GM18505 (cell line): ENCODE results near the gene GAB4.

Source experiments
- ATAC-seq: cut with Tn5 transposase; IDR thresholded peaks from one replicate; pipeline ENCODE4 v1.9.1; 2021; ENCODE audit not compliant: unreplicated experiment
- POLR2A ChIP-seq: IDR thresholded peaks from 4 replicates; pipeline ENCODE4 v1.6.1; 2011; ENCODE audit warnings: borderline replicate concordance; ENCODE audit not compliant: insufficient read depth, insufficient read length; ENCODE audit errors: extremely low read depth

The GAB4 gene

DNA sequence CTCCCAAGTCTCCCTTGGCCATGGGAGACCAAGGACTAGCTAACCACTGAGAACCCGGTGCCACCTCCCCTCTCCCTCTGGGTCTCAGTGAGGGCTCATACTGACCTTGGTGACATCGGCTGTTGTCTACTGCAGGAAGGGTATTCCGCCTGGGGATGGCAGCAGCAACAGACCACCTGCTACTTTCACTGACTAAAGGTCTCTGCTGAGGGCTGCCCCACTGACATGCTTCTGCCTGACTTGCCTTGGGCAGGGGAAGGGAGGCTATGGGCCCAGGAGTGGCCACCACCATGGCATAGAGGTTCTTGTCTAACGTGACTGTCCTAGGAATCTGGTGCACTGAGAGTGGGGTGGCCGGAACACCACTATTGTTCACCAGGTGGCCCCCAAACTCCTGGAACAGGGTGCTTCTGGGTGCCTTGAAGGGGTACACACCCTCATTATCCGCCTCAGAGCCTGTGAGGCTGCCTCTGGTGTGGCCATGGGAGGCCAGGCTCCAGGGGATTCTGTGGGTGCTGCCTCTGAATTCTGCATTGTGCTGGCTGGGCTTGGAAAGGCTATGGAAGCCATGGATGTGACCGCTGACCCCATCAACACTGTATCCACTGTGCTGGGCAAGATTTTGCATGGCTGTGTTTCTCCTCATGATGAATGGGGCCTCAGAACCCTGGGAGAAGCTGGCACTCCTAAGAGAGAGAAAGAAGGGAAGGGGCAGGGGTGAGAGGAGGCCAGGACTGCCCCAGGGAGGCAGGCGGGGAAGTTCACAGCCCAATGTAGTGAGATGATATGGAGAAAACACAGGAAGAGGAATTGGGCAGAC lies 38.3 kb downstream of the GAB4 start:
- no peak for ATAC-seq
- no peak for TF ChIP-seq POLR2A

DNA sequence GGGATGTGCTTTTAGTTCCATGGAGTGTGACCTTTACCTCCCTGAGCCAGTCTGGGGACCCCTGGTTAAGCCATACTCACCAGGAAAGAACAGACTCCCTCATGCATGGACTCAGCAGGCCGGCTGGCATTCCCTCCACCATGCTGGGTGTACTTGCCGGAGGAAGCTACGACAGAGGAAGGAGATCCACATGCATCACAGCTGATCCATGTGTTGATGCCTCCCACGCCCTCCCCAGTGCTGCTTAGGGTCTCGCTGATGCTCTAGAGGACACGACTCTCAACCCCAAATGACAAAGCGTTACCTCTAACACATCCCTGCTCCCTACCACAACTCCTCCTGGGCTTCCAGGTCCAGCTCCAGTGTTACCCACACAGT lies 39.8 kb downstream of the GAB4 start:
- TF ChIP-seq POLR2A: no peak
- ATAC-seq: no peak

DNA sequence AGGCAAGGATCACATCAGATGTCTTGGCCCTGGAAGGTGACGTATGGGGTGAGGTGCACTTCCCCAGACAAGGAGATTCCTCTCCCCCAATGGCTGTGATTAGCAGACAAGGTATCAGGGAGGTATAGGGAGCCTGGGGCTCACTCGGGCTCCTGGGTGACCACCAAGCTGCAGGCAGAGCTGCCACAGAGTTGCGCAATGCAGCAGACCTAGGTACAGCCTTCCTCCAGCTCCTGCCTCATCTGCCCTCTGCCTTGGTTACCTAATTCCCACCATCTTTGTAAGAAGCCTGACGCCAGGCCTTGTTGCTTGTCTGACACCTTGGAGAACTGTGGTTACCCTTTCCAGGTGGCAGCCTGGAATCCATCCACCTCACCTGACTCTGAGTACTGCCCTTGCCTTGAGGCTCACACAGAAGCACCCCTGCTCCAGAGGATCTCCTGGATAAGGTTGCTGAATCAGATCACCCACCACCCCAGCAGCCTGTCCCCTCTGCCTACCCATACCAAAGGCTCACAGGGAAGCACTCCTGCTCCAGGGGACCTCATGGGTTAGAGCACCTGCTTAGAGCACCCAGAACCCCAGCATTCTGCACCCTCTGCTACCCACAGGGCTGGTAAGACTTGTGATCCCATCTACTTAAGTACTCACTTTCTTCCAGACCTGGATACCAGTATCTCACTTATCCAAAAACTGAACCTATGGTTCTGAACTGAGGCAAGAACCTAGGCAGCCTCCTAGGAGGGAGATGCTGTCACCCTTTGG lies 40.4 kb downstream of the GAB4 start:
- TF ChIP-seq POLR2A: no peak
- ATAC-seq: no peak

DNA sequence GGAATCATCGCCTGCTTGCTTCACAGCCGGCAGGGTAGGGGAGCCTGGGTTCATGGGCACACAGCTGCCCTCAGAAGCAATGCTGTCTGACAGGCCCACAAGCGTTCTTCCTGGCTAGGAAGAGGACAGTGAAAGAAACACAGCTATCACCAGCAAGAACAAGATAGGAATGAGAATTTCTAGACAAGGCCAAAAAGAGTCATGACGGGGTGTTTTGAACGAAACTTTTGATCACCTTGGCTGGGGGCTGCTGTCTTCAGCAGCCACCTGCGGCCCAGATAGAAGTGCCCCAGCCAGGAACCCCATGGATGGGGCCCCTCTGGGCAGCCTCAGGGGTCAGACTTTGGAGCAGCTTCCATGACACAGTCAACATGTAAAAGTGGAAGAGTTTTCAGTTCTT lies 41.8 kb downstream of the GAB4 start:
- ATAC-seq: no peak
- no peak for TF ChIP-seq POLR2A

DNA sequence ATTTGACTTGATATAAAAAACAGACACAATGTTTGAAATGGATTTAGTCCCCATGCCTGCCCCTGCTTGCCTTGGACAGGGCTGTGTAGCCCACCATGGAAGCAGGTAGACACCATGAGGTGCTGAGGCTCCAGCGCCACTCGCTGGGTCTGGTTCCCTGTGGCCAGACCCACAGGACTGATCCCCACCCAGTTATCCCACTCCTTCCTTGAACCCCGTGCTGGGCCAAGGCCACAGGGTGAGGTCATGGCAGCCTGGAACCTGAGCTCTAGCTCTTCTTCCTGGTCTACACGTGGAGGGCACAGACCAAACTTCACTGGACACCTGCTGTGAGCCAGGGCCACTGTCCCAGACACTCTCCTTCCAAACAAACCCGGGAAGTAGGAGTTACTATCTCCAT lies 42.5 kb downstream of the GAB4 start:
- no peak for TF ChIP-seq POLR2A
- ATAC-seq: no peak

DNA sequence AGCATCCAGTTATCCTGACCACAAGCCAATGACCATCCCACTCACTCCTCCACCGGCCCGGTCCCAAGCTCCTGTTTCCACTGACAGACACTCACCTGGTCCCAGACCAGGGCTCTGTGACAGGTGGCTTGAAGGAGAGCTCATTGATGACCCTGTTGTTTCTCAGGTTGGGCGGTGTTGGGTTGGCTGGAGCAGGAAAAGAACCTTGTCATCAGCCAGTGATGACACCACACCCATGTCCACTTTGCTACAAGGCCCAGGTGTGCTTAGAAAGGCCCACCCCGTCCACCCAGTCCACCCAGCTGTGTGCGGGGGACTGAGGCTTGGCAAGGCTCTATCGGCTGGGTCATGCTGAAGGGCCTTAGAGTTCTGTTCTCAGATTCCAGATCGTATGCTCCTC lies 42.9 kb downstream of the GAB4 start:
- ATAC-seq: no peak
- no peak for TF ChIP-seq POLR2A

DNA sequence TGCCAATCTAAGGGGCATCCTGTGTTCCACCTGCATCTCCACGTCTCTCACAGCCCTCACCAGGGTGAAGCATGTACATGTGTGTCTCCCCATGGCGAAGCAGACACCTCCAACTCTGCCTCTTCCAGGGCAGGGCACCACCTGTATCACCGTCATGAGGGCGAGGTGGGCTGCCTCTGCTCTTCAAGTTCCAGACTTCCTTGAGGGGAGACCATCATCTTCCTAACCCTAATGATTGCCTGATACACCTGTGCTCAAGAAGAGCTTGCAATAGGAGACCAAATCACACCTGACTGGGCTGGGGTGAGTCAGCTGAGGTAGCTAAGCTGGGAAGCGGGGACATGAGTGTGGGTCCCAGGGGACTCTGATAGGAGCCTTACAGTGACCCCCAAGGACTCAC lies 43.7 kb downstream of the GAB4 start:
- ATAC-seq: no peak
- TF ChIP-seq POLR2A: no peak

DNA sequence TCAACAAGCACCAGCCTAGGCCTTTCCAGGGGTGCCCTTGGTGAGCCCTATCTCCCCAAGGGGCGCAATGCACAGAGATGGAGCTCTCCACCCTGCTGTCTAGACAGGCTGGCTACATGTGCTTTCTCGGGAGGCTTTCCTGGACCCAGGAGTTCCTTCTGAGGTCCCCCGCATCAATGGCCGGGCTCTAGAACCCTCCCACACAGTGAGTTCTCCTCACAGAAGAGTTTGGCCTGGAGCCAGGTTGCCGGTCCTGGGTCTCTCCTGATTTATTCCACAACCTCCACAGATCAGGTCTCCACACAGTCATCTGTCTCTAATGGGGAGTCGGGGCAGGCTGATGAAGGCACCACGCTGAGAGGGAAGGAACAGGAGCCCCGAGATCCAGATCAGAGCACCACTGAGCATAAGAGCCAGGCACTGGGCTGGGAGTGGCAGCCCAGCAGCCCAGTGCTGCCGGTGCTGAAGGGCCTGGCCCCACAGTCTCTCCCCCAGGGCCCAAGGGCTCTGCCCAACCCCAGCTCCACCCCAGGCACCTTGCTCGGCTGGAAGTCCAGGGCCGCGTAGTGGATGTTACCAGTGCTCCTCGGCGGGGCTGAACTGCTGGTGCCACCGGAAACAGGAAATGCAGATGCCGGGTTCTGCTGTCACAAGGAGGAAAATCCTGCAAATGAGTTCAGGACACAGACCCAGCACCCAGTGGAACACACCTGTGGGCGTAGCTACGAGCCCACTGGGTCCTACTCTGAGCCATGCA lies 44.7 kb downstream of the GAB4 start:
- no peak for TF ChIP-seq POLR2A
- no peak for ATAC-seq

DNA sequence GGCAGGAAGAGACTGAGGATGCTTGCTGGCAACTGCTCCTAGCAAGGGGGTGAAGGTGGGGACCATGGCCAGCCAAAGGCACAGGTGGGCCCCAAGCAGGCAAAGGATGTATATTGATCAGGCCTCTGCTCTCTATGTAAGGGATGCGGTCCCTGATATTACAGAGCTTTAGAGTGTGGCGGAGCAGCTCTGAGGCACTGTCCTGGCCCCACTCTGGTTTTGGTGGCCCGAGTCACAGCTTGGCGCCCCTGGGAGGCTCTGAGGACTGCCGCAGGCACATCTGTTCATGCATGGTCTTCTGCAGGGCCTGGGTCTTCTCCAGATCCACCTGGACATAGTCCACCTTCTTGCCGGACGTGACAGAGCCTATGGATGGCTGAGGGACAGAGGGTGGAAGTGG lies 45.5 kb downstream of the GAB4 start:
- no peak for ATAC-seq
- TF ChIP-seq POLR2A: no peak

DNA sequence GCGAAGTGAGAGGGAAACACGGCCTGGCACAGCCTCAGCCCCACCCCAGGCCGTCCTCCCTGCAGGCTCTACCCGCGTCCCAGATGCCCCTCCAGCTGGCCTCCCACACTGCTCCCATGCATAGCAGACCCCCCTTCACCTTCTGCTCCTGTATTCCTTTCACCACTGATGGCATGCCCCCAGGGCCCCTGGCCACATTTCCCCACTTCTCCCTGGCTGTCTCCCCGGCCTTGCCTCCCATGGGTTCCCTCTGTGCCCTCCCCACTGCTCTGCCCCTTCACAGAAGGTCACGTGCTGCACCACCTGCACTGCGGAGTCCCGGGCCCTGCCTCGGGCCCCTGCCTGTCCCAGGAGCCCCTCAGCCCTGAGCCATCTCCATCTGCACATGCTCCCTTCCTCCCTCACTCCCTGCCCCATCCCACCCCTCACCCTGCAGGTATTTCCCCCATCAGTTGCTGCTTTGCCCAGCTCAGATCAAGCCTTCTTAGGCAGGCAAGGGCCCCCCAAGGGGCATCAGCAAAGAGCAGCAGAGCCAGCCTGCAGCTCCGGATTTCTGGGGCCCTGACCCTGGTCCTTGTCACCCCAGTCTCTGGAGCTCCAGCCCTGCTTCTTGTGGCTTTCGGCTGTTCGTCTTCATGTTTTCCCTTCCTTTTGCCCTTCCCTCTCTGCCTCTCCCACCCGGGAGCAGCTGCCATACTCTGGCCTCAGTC lies 46.4 kb downstream of the GAB4 start:
- no peak for ATAC-seq
- TF ChIP-seq POLR2A: no peak

DNA sequence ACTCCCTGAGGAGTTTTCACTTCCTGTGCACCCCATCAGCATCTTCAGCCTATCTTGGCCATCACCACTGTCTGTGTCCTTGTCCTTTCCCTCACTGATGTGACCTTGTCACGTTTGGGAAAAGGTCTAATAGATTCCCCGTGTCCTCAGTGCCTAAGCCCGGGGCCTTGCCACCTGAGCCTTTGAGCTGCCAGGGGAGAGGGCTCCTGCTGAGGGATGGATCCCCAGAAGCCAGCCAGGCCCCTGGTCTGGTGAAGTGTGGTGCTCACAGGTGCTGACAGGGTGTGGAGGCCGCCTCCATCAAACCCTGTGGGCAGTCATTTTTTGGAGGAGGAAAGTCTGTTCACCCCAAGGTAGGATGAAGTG lies 47.2 kb downstream of the GAB4 start:
- TF ChIP-seq POLR2A: no peak
- no peak for ATAC-seq

DNA sequence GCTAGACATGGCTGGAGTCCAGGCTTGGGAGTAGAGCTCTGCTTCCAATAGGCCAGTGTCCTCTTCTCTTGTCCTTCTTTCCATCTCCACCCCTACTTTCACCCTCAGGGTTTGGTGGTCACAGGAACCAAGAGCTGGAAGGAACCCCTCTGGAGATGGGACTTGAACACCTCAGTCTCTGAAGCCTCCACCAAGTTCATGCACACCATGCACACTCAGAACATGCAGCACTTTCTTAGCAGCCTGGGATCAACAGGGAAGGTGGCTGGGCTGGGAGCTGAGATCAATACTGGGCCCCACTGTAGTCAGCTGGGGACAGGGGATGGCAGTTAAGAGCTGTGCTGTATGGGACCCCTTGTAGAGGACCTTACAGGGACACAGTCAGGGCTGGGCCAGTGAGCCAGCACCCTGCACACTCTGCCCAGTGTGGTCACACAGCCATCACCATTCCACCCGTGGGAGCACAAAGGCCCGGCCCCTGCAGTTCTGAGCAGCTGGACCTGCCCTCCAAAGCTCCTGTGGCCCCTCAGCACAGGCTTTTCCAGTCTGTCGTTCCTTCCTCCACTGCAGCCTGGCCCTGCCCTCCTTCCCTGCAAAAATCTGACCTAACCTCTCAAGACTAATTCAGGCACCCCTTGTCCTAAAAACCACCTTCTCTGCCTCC lies 47.7 kb downstream of the GAB4 start:
- TF ChIP-seq POLR2A: no peak
- no peak for ATAC-seq

DNA sequence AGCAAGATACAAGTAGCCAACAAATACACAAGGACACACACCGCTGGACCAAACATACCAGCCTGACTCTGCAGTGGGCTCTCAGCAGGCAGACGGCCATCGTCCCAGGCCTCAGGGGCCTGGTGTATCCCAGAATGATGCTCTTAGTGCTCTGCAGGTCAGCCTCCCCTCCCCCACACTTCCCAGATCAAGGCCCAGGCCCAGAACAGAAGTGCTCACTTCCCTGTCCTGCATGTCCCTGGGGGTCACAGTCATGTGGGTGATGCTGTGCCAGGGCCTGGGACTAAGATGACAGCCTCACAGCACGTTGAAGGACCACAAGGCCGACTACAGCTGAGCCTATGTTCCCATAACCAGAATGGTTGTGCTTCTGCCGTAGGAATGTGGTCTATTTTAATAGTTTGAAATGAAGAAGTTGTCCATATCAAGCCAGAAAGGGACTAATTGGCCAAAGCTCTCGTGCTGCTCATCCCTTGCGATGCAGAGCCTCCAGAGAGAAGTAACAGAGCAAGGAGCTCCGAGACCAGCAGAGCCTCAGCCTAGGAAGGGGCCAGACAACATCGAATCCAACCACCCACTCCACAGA lies 48.6 kb downstream of the GAB4 start:
- TF ChIP-seq POLR2A: no peak
- no peak for ATAC-seq

DNA sequence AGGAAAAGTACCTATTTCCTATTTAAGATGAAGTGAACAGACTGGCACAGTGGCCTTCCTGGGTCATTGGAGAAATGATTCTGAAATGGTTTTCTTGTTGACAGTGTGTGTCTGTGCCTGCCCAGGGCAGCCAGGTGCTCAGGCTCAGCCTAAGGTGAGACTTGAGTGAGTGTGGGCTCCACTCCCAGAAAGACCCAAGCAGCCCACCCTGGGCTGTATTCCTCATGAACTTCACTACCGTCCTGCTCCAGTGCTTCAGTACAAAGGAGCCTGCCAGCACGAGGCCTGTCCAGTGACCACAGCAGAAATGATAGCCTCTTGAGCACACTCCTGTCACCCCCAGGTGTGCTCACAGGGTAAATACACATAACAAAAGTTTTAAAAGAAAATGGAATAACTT lies 49.5 kb downstream of the GAB4 start:
- no peak for TF ChIP-seq POLR2A
- no peak for ATAC-seq
